ENCODE measurements around the gene KCNB1.

Gene KCNB1

DNA sequence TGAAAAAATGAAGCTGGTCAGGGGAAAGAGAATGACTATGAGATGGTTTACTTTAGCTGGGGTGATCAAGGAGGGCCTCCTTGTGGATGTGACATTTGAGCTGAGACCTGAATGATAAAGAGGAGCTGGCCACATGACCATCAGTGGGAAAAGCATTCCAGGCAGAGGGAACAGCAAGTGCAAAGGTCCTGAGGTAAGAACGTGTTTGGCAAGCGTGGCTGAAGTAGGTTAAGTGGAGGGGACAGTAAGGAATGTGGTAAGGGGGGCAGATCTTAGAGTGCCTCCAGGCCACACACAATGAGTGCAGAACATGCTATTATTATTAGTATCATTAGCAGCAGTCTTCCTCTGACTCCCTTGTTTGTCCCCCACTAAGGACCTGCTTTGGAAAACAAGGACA lies 92.6 kb downstream of the KCNB1 start:
- no peak for TF ChIP-seq EZH2phosphoT487 (IDR thresholded peaks at IDR 0.05; ENCODE audit: borderline replicate concordance)
- TF ChIP-seq, protein P1, sequence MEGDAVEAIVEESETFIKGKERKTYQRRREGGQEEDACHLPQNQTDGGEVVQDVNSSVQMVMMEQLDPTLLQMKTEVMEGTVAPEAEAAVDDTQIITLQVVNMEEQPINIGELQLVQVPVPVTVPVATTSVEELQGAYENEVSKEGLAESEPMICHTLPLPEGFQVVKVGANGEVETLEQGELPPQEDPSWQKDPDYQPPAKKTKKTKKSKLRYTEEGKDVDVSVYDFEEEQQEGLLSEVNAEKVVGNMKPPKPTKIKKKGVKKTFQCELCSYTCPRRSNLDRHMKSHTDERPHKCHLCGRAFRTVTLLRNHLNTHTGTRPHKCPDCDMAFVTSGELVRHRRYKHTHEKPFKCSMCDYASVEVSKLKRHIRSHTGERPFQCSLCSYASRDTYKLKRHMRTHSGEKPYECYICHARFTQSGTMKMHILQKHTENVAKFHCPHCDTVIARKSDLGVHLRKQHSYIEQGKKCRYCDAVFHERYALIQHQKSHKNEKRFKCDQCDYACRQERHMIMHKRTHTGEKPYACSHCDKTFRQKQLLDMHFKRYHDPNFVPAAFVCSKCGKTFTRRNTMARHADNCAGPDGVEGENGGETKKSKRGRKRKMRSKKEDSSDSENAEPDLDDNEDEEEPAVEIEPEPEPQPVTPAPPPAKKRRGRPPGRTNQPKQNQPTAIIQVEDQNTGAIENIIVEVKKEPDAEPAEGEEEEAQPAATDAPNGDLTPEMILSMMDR (conservative IDR thresholded peaks at IDR 0.05; ENCODE audit: low read length): no peak
- no peak overlapping the region for H3K9ac ChIP-seq (ENCODE audit: low read depth, low read length, poor library complexity, severe bottlenecking)

DNA sequence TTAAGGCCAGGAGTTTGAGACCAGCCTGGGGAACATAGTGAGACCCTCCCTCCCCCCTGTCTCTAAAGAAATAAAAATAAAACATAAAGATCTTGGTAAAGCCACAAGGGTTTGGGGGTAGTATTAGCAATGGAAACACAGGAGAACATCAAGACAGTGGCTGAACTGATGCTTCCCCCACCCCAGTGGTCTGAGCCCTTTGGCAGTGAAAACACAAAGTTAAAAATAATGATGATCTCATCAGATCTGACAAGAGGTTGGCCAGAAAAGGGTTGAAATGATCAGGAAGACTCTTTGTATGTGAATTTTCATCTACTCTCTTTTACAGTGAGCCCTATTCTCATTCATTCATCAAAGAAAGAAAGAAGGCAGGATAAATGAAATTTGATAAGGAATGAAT lies 93.7 kb downstream of the KCNB1 start:
- Histone ChIP-seq H3K27me3 (ENCODE audit: insufficient read depth, low read length, poor library complexity, severe bottlenecking) (no peaks in the 10 kb centered on the region), H3K9me2 (replicated peaks; ENCODE audit: low read depth, low read length) (no peaks in the 10 kb centered on the region), H2AFZ (ENCODE audit: low read length) (no peak overlapping the region), H3K4me2 (ENCODE audit: low read depth, low read length, poor library complexity, severe bottlenecking) (no peak overlapping the region), H3K36me3 (ENCODE audit: insufficient read depth, low read length) (no peaks in the 10 kb centered on the region), H3K9me3 (ENCODE audit: insufficient read depth, low read depth, low read length) (no peaks in the 10 kb centered on the region), H3K4me3 (ENCODE audit: low read length, poor library complexity, severe bottlenecking) (no peak overlapping the region), H3K9ac (ENCODE audit: low read depth, low read length, poor library complexity, severe bottlenecking) (no peak overlapping the region), H3K4me1 (ENCODE audit: insufficient read depth, low read length, poor library complexity, severe bottlenecking) (no peaks in the 10 kb centered on the region), H3K79me2 (ENCODE audit: insufficient read depth, low read length) (no peaks in the 10 kb centered on the region), H4K20me1 (ENCODE audit: insufficient read depth, low read length, poor library complexity, severe bottlenecking) (no peaks in the 10 kb centered on the region), H3F3A (ENCODE audit: low read depth) (no peaks in the 10 kb centered on the region)
- no peak for TF ChIP-seq EZH2phosphoT487 (IDR thresholded peaks at IDR 0.05; ENCODE audit: borderline replicate concordance)
- TF ChIP-seq, protein P1 (conservative IDR thresholded peaks at IDR 0.05; ENCODE audit: low read length): no peak

More for the DNA sequence above, 92.6 kb downstream of the KCNB1 start:
- H3K9me3 ChIP-seq (ENCODE audit: insufficient read depth, low read depth, low read length): no peaks in the 10 kb centered on the region
- no peaks in the 10 kb centered on the region for H4K20me1 ChIP-seq (ENCODE audit: insufficient read depth, low read length, poor library complexity, severe bottlenecking)
- H3K4me2 ChIP-seq (ENCODE audit: low read depth, low read length, poor library complexity, severe bottlenecking): no peak overlapping the region
- H3F3A ChIP-seq (ENCODE audit: low read depth): no peaks in the 10 kb centered on the region
- H3K9me2 ChIP-seq (replicated peaks; ENCODE audit: low read depth, low read length): no peaks in the 10 kb centered on the region
- H3K36me3 ChIP-seq (ENCODE audit: insufficient read depth, low read length): no peaks in the 10 kb centered on the region
- H3K4me3 ChIP-seq (ENCODE audit: low read length, poor library complexity, severe bottlenecking): no peak overlapping the region
- H3K79me2 ChIP-seq (ENCODE audit: insufficient read depth, low read length): no peaks in the 10 kb centered on the region
- H3K27me3 ChIP-seq (ENCODE audit: insufficient read depth, low read length, poor library complexity, severe bottlenecking): no peaks in the 10 kb centered on the region
- no peak overlapping the region for H2AFZ ChIP-seq (ENCODE audit: low read length)
- no peaks in the 10 kb centered on the region for H3K4me1 ChIP-seq (ENCODE audit: insufficient read depth, low read length, poor library complexity, severe bottlenecking)

DNA sequence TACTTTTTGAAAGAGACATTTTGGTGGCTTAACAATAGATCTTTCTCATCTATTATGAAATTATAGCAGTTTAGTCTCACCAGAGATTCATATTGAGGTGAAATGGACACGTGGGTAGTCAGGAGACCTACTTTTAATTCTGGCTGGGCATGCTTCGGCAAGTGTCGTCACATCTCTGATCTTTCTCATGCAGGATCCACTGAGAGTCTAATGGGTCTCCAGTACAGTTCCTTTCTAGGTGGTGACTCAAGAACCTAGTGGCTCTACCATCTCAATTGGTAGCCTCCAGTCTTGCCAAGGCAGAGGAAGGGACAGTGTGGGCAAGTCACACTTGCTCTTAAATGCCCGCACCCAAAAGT lies 94.9 kb downstream of the KCNB1 start:
- no peak overlapping the region for H2AFZ ChIP-seq (ENCODE audit: low read length)
- no peaks in the 10 kb centered on the region for H3F3A ChIP-seq (ENCODE audit: low read depth)
- H3K9me3 ChIP-seq (ENCODE audit: insufficient read depth, low read depth, low read length): no peaks in the 10 kb centered on the region
- H3K9ac ChIP-seq (ENCODE audit: low read depth, low read length, poor library complexity, severe bottlenecking): no peak overlapping the region
- no peaks in the 10 kb centered on the region for H3K36me3 ChIP-seq (ENCODE audit: insufficient read depth, low read length)
- H3K4me1 ChIP-seq (ENCODE audit: insufficient read depth, low read length, poor library complexity, severe bottlenecking): no peaks in the 10 kb centered on the region
- no peaks in the 10 kb centered on the region for H3K79me2 ChIP-seq (ENCODE audit: insufficient read depth, low read length)
- no peaks in the 10 kb centered on the region for H3K9me2 ChIP-seq (replicated peaks; ENCODE audit: low read depth, low read length)
- H3K27me3 ChIP-seq (ENCODE audit: insufficient read depth, low read length, poor library complexity, severe bottlenecking): no peaks in the 10 kb centered on the region
- TF ChIP-seq, protein P1 (conservative IDR thresholded peaks at IDR 0.05; ENCODE audit: low read length): no peak
- TF ChIP-seq EZH2phosphoT487 (IDR thresholded peaks at IDR 0.05; ENCODE audit: borderline replicate concordance): no peak
- no peaks in the 10 kb centered on the region for H4K20me1 ChIP-seq (ENCODE audit: insufficient read depth, low read length, poor library complexity, severe bottlenecking)
- H3K4me3 ChIP-seq (ENCODE audit: low read length, poor library complexity, severe bottlenecking): no peak overlapping the region
- H3K4me2 ChIP-seq (ENCODE audit: low read depth, low read length, poor library complexity, severe bottlenecking): no peak overlapping the region

Measured in Loucy (cell line).